BLaER1 treated with 17β-estradiol and CSF1 and Interleukin-3, amounts not matched to agents 10 nM and 100 nM (cell line): ENCODE data around the gene EFCAB6.

ENCODE experiments used
- H3K27ac ChIP-seq, 11 experiments: shearing (Covaris generic); formaldehyde crosslinking; 2 replicates each; pipeline ENCODE4 v1.8.1; 2022
- H3K27me3 ChIP-seq, 11 experiments: shearing (Covaris generic); formaldehyde crosslinking; 2 replicates each; pipeline ENCODE4 v1.8.1; 2022
- H3K36me3 ChIP-seq, 11 experiments: shearing (Covaris generic); formaldehyde crosslinking; 2 replicates each; pipeline ENCODE4 v1.8.1; 2022
- H3K4me1 ChIP-seq, 10 experiments: shearing (Covaris generic); formaldehyde crosslinking; 2 replicates each; pipeline ENCODE4 v1.8.1; 2022
- H3K4me2 ChIP-seq, 11 experiments: shearing (Covaris generic); formaldehyde crosslinking; 2 replicates each; pipeline ENCODE4 v1.8.1; 2022
- H3K4me3 ChIP-seq, 10 experiments: shearing (Covaris generic); formaldehyde crosslinking; 2 replicates each; pipeline ENCODE4 v1.8.1; 2022
- H3K9ac ChIP-seq, 11 experiments: shearing (Covaris generic); formaldehyde crosslinking; 2 replicates each; pipeline ENCODE4 v1.8.1; 2022
- H3K9me3 ChIP-seq, 11 experiments: shearing (Covaris generic); formaldehyde crosslinking; replicated peaks in 1 of 11; 2 replicates each; pipeline ENCODE4 v1.8.1; 2022
- H4K20me1 ChIP-seq, 11 experiments: shearing (Covaris generic); formaldehyde crosslinking; 2 replicates each; pipeline ENCODE4 v1.8.1; 2022
- Cebpa-rat ChIP-seq, 11 experiments: shearing (Covaris generic); IDR thresholded peaks; 2 replicates each; pipeline ENCODE4 v1.8.1; 2022

EFCAB6 gene

DNA sequence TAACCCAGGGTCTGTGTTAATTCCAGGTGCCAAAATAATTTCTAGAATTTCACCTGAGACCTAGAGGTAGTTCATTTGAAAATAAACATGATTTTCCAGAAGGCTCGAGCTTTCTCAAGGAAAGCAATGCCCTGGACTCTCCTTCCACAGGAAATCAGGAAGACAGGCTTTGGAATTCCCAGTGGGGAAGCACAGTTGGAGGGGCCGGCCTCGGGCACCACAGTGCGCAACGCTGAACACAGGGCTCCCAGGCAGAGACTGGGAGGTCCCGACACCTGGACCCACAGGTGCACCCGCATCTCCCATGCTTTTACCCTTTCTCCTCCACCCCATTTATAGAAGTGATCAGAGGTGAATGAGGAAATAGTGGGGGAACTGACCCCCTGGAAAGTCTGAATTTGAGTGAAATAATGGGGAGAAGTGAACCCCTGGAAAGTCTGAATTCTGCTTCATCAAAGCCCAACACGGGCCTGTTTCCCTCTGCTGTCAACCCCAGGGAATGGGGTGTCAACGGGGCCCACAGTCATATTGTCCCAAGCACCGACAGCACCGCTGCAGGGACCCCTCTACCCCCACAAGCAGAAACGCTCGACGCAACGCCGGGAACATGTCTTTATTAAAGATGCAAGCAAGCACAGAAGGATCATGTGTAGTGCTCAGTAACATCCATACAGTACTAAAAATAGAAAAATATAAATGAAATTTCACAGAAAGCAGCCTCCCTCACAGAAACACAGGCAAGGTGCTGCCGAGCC lies 12.0 kb upstream of the EFCAB6 start:
- Histone ChIP-seq H3K27me3 (0 out of 22 replicates have a peak, but pooled peaks cover 0 to under 1% (median 0%) of the 10 kb centered on the region in 11 experiments), H4K20me1 (peaks cover 0 to 6% (median 0%) of the 10 kb centered on the region in 11 experiments; a peak in 1 of 22 replicates), H3K9me3 (no peaks in the 10 kb centered on the region), H3K4me1 (peaks cover 19 to 36% (median 33%) of the 10 kb centered on the region in 10 experiments), H3K36me3 (no peaks in the 10 kb centered on the region), H3K4me2 (no peak overlapping the region), H3K9ac (no peak overlapping the region), H3K4me3 (no peak overlapping the region), H3K27ac (no peak overlapping the region)
- no peak for TF ChIP-seq Cebpa-rat (IDR thresholded peaks at IDR 0.05)

DNA sequence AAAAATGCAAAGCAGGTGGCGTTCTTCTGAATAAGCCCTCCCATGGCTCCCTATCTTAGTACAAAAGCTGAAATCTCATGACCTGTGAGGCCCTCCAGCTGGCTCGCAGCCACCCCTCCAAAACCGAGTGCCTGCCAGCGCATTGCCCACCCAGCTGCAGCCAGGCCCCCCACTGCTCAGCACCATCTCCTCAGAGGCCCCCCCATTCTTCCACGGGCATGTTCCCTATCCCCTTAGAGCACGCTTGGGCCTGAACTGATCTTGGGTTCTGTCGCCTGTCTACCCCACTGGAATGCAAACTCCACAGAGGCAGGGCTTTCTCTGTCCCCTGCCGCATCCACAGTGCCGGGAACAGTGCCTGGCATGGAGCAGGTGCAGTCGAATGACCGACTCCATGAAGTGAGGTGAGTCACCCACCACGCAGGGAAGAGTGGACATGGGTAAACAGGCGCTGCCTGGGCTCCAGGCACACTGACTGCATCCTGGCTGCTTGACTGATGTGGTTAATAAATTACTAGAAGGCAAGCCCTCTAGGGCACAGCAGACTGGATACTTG lies 11.3 kb upstream of the EFCAB6 start:
- Histone ChIP-seq H3K9me3 (no peaks in the 10 kb centered on the region), H3K4me1 (peaks cover 12 to 29% (median 27%) of the 10 kb centered on the region in 10 experiments), H3K27me3 (no peaks in the 10 kb centered on the region), H3K9ac (no peak overlapping the region), H3K4me2 (no peak overlapping the region), H4K20me1 (peaks cover 0 to 6% (median 0%) of the 10 kb centered on the region in 11 experiments; a peak in 2 of 22 replicates), H3K4me3 (no peak overlapping the region), H3K36me3 (no peaks in the 10 kb centered on the region), H3K27ac (no peak overlapping the region)
- TF ChIP-seq Cebpa-rat (IDR thresholded peaks at IDR 0.05) = no peak

DNA sequence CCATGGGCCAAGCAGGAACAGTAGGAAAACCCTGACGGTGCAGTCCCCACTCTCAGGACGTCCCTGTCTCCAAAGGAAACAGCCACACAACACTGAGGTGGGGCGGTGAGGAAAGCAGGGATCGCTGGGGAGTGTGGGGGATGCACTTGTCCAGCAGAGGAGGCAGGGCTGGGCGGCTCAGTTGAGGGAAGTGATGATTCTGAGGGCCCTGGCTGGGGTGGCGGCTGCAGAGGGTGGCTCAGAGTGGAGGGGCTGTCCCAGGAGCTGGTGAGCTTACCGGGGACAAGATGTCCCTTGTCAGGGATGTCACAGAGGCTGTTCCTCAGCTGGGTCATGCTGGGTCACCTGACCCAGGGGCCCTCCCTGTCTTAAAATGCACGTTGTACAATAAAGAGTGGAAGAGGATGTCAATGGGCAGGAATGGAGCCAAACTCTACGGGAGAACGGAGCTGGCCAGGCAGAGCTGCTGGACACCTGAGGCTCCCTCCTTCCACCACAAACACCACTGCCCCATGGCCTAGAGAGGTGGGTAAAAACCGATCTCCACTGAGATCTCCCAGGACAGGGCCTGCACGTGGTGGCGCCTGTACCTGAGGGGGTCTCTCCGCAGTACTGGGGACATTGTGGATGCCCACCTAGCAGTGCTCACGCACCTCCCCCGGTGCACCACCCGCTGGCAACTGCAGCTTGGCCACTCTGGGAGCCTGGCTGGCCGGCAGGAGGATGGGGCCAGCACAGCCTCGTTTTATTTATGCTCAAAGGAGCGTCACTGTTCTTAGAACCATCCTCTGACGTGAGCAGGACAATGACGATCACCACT lies 9.7 kb upstream of the EFCAB6 start:
- Histone ChIP-seq H3K27me3 (no peaks in the 10 kb centered on the region), H4K20me1 (peaks cover 0 to 6% (median 0%) of the 10 kb centered on the region in 11 experiments; a peak in 2 of 22 replicates), H3K9me3 (no peaks in the 10 kb centered on the region), H3K4me3 (no peak overlapping the region), H3K36me3 (no peaks in the 10 kb centered on the region), H3K4me2 (no peak overlapping the region), H3K9ac (no peak overlapping the region), H3K4me1 (peaks cover 9 to 13% (median 11%) of the 10 kb centered on the region in 10 experiments), H3K27ac (no peak overlapping the region)
- TF ChIP-seq Cebpa-rat (IDR thresholded peaks at IDR 0.05) = no peak

DNA sequence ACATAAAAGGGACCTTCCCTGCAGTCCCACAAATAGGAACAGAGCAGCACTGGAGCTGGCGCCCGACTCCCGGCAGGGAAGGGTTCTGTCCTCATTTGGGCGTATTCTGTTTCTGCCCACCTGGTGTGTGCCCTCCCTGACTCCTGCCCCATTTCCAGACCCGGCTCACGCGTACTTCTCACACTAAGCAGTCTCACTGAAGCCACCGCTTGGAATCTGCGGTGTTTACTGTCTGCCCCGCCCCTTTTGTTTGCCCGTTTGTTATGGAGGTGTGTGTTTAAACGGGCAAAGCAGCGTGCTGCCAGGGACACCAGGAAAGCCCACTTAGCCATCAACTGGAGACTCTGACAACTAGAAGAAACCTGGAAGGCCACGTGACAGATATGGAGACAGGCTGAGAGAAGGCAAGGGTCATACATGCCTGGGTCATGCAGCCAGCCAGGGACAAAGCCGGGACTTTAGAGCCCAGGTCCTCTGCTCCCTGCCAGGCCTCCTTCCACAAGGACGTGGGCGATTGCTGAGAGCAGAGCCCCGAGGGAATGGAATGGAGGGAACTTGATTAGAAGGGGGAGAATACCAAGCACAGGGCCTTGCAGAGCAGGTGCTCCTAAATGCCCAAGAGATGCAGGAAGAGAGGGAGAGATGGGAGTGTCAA lies 8.7 kb upstream of the EFCAB6 start:
- peaks cover 0 to 6% (median 0%) of the 10 kb centered on the region in 11 experiments; a peak in 2 of 22 replicates for H4K20me1 ChIP-seq
- H3K4me1 ChIP-seq = peaks cover 0 to 2% (median under 1%) of the 10 kb centered on the region in 10 experiments; a peak in 10 of 20 replicates
- no peak overlapping the region for H3K4me3 ChIP-seq
- H3K4me2 ChIP-seq = no peak overlapping the region
- no peak overlapping the region for H3K9ac ChIP-seq
- H3K36me3 ChIP-seq = no peaks in the 10 kb centered on the region
- no peak overlapping the region for H3K27ac ChIP-seq
- no peaks in the 10 kb centered on the region for H3K9me3 ChIP-seq
- TF ChIP-seq Cebpa-rat (IDR thresholded peaks at IDR 0.05) = no peak
- no peaks in the 10 kb centered on the region for H3K27me3 ChIP-seq

DNA sequence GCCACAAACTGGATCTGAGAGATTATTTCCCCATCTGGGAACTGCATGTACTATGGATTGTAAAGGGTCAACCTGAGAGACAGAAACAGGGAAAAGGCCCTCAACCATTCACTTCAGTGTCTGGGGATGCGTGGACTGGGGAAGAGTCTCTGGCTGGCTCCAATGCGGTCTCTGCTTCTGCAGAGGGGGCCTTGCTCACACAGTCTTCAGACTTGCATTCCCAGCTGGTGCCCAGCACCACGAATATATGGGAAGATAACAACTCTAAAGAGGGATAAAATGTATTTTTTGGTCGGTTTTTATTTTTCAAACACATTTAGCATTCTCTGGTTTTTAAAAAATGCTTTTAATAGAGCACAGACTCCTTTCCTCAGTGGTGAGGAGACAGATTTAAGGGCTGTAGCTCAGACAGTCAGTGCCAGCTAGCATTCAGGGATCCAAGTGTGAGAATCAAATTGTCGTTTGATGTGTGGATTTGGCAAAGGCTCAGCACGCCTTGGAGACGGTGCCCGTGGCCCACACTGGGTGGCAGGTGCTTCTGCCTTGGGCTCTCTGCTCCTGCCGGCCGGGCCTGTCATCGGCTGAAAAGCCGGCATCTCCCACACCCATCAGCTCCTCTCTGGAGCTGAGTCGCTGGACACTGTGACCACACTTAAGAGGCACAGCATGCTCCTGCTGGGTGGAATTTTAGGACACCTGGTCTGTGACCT lies 8.0 kb upstream of the EFCAB6 start:
- Histone ChIP-seq H3K9me3 (no peaks in the 10 kb centered on the region), H3K27ac (no peak overlapping the region), H4K20me1 (peaks cover 0 to 6% (median 0%) of the 10 kb centered on the region in 11 experiments; a peak in 2 of 22 replicates), H3K27me3 (no peaks in the 10 kb centered on the region), H3K36me3 (no peaks in the 10 kb centered on the region), H3K9ac (no peak overlapping the region), H3K4me3 (no peak overlapping the region), H3K4me1 (no peaks in the 10 kb centered on the region; a peak in 1 of 20 replicates), H3K4me2 (no peak overlapping the region)
- TF ChIP-seq Cebpa-rat (IDR thresholded peaks at IDR 0.05) = no peak

DNA sequence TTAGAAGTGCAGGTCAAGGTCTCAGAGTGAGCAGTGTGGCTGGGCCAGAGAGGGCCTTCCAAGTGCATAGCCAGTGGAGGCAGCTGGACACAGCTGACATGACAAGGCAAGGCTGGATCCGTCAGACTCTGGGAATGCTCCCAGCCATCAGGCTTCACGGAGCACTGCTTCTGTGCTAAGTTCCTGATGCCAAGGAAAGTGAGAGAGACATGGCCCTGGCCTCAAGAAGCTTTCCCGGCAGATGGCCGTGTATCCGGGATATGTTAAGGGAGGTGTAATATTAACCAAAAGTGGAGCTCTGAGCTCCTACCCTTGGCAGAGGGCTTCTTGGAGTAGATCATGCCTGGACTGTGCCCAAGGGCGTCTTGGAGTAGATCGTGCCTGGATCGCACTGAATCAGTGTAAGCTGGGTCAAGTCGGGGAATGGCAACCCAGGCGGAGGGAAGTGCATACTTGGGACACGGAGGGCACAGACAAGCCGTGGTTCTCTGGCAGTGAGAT lies 7.4 kb upstream of the EFCAB6 start:
- no peak overlapping the region for H3K27ac ChIP-seq
- H4K20me1 ChIP-seq = peaks cover 0 to 6% (median 0%) of the 10 kb centered on the region in 11 experiments; a peak in 2 of 22 replicates
- H3K9ac ChIP-seq = no peak overlapping the region
- H3K4me1 ChIP-seq = no peaks in the 10 kb centered on the region; a peak in 1 of 20 replicates
- no peaks in the 10 kb centered on the region for H3K9me3 ChIP-seq
- H3K4me2 ChIP-seq = no peak overlapping the region
- H3K36me3 ChIP-seq = no peaks in the 10 kb centered on the region
- no peak overlapping the region for H3K4me3 ChIP-seq
- no peaks in the 10 kb centered on the region for H3K27me3 ChIP-seq
- TF ChIP-seq Cebpa-rat (IDR thresholded peaks at IDR 0.05) = no peak

DNA sequence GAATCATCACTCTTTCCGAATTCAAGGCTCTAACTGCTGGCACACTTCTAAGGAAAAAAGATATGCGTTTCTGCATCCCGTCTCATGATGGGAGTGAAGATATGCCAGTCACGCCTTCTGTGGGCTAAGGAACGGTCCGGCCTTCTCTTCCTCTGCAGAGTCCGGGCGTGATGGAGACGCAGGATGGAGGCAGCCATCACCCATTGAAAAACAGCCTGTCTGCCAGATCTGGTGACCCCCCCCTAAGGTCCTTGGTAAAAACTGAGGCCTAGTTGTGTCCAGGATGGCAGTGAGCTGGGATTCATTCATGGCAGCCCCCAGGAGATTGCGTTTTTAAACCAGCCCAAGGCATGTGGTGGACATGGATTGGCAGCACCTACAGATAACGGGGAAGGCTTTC lies 6.9 kb upstream of the EFCAB6 start:
- H3K4me2 ChIP-seq = no peak overlapping the region
- H3K9me3 ChIP-seq = no peaks in the 10 kb centered on the region
- H3K4me1 ChIP-seq = no peaks in the 10 kb centered on the region; a peak in 1 of 20 replicates
- no peak overlapping the region for H3K9ac ChIP-seq
- no peaks in the 10 kb centered on the region for H3K36me3 ChIP-seq
- no peak overlapping the region for H3K4me3 ChIP-seq
- no peaks in the 10 kb centered on the region for H3K27me3 ChIP-seq
- no peak overlapping the region for H3K27ac ChIP-seq
- H4K20me1 ChIP-seq = peaks cover 0 to 6% (median 0%) of the 10 kb centered on the region in 11 experiments; a peak in 2 of 22 replicates
- no peak for TF ChIP-seq Cebpa-rat (IDR thresholded peaks at IDR 0.05)

DNA sequence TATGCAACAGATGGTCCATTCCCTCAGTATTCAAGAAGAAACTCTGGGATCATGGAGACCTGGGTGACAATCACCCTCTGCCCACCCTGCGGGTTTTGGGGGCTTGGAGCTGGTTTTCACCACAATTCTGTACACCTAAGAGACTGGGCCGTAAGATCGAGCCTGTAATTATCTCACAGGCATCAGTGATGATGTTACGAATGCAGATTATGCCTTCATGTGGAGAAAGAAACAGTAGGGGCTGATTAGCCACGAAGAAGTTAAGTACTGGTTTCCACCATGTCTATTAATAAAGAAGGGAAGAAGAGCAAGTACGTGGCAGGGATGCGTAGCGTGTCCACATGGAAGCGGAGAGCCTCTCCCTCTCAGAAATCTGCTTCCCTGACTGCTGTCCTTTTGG lies 5.3 kb upstream of the EFCAB6 start:
- TF ChIP-seq Cebpa-rat (IDR thresholded peaks at IDR 0.05) = no peak
- H3K36me3 ChIP-seq = no peaks in the 10 kb centered on the region
- peaks cover 10 to 15% (median 11%) of the 10 kb centered on the region in 10 experiments; a peak in 19 of 20 replicates for H3K4me1 ChIP-seq
- no peak overlapping the region for H3K4me2 ChIP-seq
- H3K9me3 ChIP-seq = no peaks in the 10 kb centered on the region
- no peaks in the 10 kb centered on the region for H3K27me3 ChIP-seq
- H3K9ac ChIP-seq = no peak overlapping the region
- H4K20me1 ChIP-seq = peaks cover 0 to 6% (median 0%) of the 10 kb centered on the region in 11 experiments; a peak in 2 of 22 replicates
- H3K27ac ChIP-seq = no peak overlapping the region
- H3K4me3 ChIP-seq = no peak overlapping the region
